T-helper 1 cell treated with Interleukin-12 subunit alpha and Interleukin-12 subunit beta and Interleukin-4 antibody, amounts not matched to agents 30 ng/mL and 1 ng/mL, for 36 hours (primary cell): ENCODE data around the gene SLC15A4. TPM values are rescaled to one million over a fixed set of nuclear protein-coding genes. Genes with fewer than 3 reads are reported as not detected.

Source experiments
- intact Hi-C: fragments of 100-400 bp; cut with micrococcal nuclease; formaldehyde crosslinking; loops from one replicate; pipeline ENCODE4 v1.15.1; 2024
- total RNA-seq: library from RNA; stranded (reverse); gene quantifications from 2 replicates; pipeline ENCODE4 v1.2.3, GENCODE V29; 2022

The SLC15A4 gene
- total RNA-seq, 1 donor from 2014 or later: 35.4 TPM

DNA sequence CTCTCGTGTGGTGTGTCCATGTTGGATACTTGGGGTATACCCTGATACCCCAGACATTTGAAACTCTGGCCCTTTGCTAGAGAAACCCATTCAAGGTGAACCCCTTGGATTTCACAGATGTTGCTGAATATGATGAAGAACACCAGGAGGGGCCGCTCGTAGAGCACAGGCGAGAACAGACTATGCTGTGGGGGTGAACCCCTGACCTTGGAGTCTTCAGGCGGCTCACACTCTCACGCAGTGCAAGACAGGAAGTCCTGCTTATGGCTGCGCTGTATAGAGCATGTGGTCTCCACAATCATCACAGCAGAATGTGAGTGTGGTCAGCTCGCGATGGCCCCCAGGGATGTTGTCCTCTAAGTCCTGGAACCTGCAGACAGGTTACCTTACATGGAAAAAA lies 60.4 kb downstream of the SLC15A4 start:
- intact Hi-C loops: no loop called here

DNA sequence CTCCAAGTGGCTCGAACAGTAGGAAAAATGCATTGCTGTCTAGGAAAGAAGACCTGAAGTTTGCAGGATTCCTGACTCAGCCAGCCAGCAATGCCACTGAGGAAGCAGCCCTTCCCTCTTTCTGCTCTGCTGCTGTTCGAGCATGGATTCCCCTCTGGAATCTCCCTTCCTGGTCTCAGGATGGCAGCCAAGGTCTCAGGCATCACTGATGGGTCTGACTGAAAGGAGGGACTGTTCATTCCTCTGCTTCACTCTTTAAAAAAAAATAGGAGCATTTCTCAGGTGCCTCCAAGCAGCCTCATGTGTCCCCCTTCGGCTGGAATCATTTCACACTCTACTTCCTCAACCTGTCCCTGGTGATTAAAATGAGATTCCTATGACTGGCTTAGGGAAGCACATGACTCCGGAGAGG lies 62.4 kb downstream of the SLC15A4 start:
- intact Hi-C loops: no loop called here

DNA sequence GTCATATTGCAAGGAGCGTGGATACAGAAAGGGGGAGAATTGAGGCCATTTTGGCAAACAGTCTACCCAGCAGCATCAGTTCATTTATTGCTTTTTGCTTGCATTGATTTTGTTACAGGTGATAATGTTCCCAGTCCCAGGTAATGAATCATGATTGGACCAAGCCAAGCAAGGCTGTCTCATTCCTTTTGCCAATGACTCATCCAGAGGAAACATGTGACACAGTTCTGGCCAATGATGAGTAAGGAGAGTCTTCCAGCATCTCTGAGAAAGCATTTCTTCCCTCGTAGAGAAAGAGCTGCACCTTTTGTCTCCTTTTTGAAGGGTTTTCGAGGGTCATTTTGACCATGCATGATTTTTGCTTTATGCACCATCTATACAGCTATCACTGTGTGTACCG lies 68.2 kb downstream of the SLC15A4 start:
- intact Hi-C loops: no loop called here

DNA sequence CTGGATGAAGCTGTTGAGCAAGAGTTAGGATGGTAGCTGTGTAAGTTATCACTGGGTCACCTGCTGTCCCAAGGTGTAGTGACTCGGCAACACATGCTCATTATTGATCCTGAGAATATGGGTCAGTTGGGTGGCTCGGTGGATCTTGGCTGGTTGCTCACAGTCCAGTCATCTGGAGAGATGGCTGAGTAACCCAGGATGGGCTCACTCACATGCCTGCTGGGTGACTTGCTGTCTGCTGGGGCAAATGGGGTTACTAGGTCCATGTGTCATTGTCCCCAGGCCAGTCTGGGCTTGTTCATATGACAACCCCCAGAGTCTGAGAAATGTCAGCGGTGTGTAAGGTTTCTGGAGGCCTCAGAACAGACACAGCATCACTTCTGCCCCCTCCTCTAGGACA lies 69.5 kb downstream of the SLC15A4 start:
- intact Hi-C loops: no loop called here

GRCh38 chr12:128753438-128753837 lies 70.3 kb downstream of the SLC15A4 start:
- intact Hi-C loops: no loop called here

DNA sequence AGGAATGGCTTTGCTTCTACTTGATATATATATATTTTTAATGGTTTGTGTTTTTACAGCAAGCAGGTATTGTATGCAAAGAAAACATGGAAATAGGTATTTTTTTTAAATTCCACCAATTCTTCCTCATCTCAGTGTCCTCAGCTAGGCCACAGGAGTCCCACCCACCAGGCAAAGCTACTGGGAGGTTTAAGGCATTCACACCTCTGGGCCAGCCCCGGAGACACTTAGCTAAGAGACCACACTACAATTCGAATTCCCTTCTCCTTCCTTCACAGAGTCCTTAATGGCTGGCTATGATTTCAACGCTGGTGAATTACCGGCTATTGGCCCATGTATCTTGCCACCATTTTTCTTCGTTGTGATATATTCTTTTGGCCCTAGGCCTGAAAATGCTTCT lies 71.4 kb downstream of the SLC15A4 start:
- intact Hi-C loops: no loop called here

DNA sequence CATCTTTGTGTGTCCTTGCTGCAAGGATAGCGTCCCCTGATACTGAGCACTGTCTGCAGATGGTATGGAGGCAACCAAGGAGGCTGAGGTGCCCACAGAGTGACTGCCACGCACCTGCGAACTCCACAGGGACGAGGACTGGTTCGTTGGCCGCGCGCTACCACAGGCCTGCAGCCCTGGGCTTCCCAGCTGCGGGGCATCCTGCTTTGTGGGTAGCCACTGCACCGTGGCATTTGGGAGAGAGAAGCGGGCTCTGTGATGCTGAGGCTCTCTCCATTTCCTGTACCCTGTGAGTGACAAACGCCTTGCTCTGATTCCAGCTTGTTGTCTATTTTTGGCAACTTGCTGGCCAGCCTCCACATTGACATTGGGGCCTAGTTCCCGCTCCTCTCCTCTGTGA lies 76.3 kb downstream of the SLC15A4 start:
- intact Hi-C loops: no loop called here

- intact Hi-C loops: no loop called here
Observed at GRCh38 chr12:128745772-128746689, 77.7 kb downstream of the SLC15A4 start.

- intact Hi-C loops: no loop called here
Observed at GRCh38 chr12:128743916-128744315, 79.8 kb downstream of the SLC15A4 start.

Other genes starting within 250 kb of the SLC15A4 start
- 0.22 and 0.56 TPM in 2 replicates for gene GLT1D1, start 29.5 kb upstream of the SLC15A4 start, total RNA-seq